Left forelimb (tissue), 1 donor: Measurements from ENCODE around the gene DHRS9.
"Not testable (repeated sequence)": the region's sequence is repeated elsewhere in the genome, so short reads cannot be mapped to it uniquely, and the experiment has no call there.

Source experiments
- DNase-seq: peaks from one replicate; pipeline ENCODE4 v3.0.0-alpha.2; 2018; ENCODE audit warnings: low spot score

The DHRS9 gene

GRCh38 chr2:169069341-169069740, at the start of gene DHRS9:
DHRS9 (plus strand) TSS chr2:169069563; CDS start chr2:169081582, 12,019 bp downstream.
- DNase-seq, result no peak

GRCh38 chr2:169023161-169023560, 46.2 kb upstream of the DHRS9 start:
- DNase-seq, result no peak

- DNase-seq, result no peak
These were observed 43.3 kb upstream of the DHRS9 start for GRCh38 chr2:169026056-169026455.

GRCh38 chr2:169027234-169027633, 42.1 kb upstream of the DHRS9 start:
- DNase-seq, result no peak

GRCh38 chr2:169029341-169029740, 40.0 kb upstream of the DHRS9 start:
- DNase-seq, result no peak

GRCh38 chr2:169031202-169031601, 38.2 kb upstream of the DHRS9 start, which contains the start of gene ABCB11:
ABCB11 (minus strand) TSS chr2:169031324; CDS start chr2:169018125, 13,199 bp downstream.
- no peak for DNase-seq

GRCh38 chr2:169034256-169034655, 35.1 kb upstream of the DHRS9 start:
- no peak for DNase-seq

GRCh38 chr2:169034984-169035544, 34.3 kb upstream of the DHRS9 start:
- no peak for DNase-seq

- no peak for DNase-seq
These were observed 33.5 kb upstream of the DHRS9 start for GRCh38 chr2:169035887-169036286.

GRCh38 chr2:169036736-169037440, 32.5 kb upstream of the DHRS9 start:
- no peak for DNase-seq

- no peak for DNase-seq
These were observed 31.0 kb upstream of the DHRS9 start for GRCh38 chr2:169038338-169038757.

- no peak for DNase-seq
These were observed 29.7 kb upstream of the DHRS9 start for GRCh38 chr2:169039702-169040101.

GRCh38 chr2:169041594-169041993, 27.8 kb upstream of the DHRS9 start:
- DNase-seq, result no peak

- DNase-seq, result no peak
These were observed 26.5 kb upstream of the DHRS9 start for GRCh38 chr2:169042856-169043255.

- DNase-seq, result no peak
These were observed 22.8 kb upstream of the DHRS9 start for GRCh38 chr2:169046440-169047151.

GRCh38 chr2:169047256-169048250, 21.8 kb upstream of the DHRS9 start:
- no peak for DNase-seq

GRCh38 chr2:169049142-169049541, 20.2 kb upstream of the DHRS9 start:
- no peak for DNase-seq

- DNase-seq, result no peak
These were observed 18.7 kb upstream of the DHRS9 start for GRCh38 chr2:169050476-169051240.

GRCh38 chr2:169054575-169054974, 14.8 kb upstream of the DHRS9 start:
- DNase-seq, result not testable (repeated sequence)

GRCh38 chr2:169064199-169064598, 5.2 kb upstream of the DHRS9 start:
- DNase-seq, result not testable (repeated sequence)

- DNase-seq, result no peak
These were observed 3.9 kb upstream of the DHRS9 start for GRCh38 chr2:169065422-169065821.
